ENCODE data around the gene DNPH1. TPM values are rescaled to one million over a fixed set of nuclear protein-coding genes. Genes with fewer than 3 reads are reported as not detected.

Gene DNPH1
- total and polyA plus RNA-seq, 4 experiments from 2014 or later = 32.8 to 159 (median 64.1) TPM

DNA sequence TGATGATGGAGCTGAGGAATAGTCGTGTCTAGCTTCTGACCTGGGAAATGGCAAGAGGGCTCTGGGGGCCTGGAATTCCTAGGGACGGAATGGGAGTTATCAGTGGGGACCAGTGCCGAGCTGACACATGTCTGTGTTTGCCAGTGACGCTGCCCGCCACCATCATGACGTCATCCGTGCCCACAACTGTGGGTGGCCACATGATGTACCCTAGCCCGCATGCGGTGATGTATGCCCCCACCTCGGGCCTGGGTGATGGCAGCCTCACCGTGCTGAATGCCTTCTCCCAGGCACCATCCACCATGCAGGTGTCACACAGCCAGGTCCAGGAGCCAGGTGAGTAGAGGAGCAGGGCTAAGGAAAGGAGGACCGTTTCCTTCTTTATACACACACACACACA, 51.1 kb downstream of the DNPH1 start:
- ChIA-PET CTCF (ENCODE audit: partially characterized antibody) (interaction anchor here (0.6 kb wide), 1 partner anchor 13 kb away, joined by 3 read pairs; no protein-coding TSS in a partner anchor), POLR2A (ENCODE audit: partially characterized antibody) (no interaction called here)
- Mint-ChIP-seq H3K4me1 (peaks cover 31 to 54% (median 43%) of the 10 kb centered on the region in 4 donors), H3K36me3 (peaks cover 22 to 43% of the 10 kb centered on the region in 2 donors), H3K27ac (peak overlapping the region in 5 of 7 donors; percentile 18 to 69 (median 63)), H3K27me3 (no peaks in the 10 kb centered on the region), H3K4me3 (peak overlapping the region in 1 of 8 donors; percentile 21), H3K9me3 (no peaks in the 10 kb centered on the region)
- H3K27ac ChIP-seq (ENCODE audit: low read depth, low read length) = no peak overlapping the region
- H3K4me3 ChIP-seq (ENCODE audit: low read length in 2 of 2) = no peak overlapping the region
- no peaks in the 10 kb centered on the region for H3K9me3 ChIP-seq (ENCODE audit: control insufficient read depth in 1 of 2, low read length in 2 of 2)
- DNase-seq = no peak
- no peaks in the 10 kb centered on the region for H3K27me3 ChIP-seq (ENCODE audit: insufficient read depth, low read length)
- peaks cover 38% of the 10 kb centered on the region for H3K36me3 ChIP-seq (ENCODE audit: insufficient read depth, low read length)
- H3K4me1 ChIP-seq (ENCODE audit: insufficient read depth, low read length) = peaks cover 51% of the 10 kb centered on the region
- intact Hi-C loops (cut with micrococcal nuclease) = loop anchor here (10.0 kb wide), 1 partner anchor 1393 kb away; the partner anchor contains the start of genes PRICKLE4 and TOMM6

DNA sequence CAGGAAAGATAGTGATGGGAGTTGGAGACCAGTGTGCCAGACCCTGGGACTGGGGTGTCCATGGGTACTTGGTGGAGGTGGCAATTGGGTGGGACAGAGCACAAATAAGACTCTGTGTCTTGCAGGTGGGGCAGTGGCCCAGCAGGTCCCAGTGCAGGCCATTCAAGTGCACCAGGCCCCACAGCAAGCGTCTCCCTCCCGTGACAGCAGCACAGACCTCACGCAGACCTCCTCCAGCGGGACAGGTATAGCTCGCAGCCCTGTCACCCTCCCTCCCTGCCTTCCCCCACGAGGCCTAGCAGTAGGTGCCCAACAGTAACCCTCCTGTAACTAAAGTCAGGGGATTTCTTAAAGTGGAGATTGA, 52.9 kb downstream of the DNPH1 start:
- H3K27ac ChIP-seq (ENCODE audit: low read depth, low read length) = no peak overlapping the region
- Mint-ChIP-seq H3K36me3 (peaks cover 22 to 43% of the 10 kb centered on the region in 2 donors), H3K27ac (peak overlapping the region in 5 of 7 donors; percentile 29 to 98 (median 87)), H3K4me3 (no peak overlapping the region), H3K4me1 (peaks cover 28 to 49% (median 40%) of the 10 kb centered on the region in 4 donors), H3K27me3 (no peaks in the 10 kb centered on the region), H3K9me3 (no peaks in the 10 kb centered on the region)
- H3K27me3 ChIP-seq (ENCODE audit: insufficient read depth, low read length) = no peaks in the 10 kb centered on the region
- no peak for DNase-seq
- ChIA-PET CTCF (ENCODE audit: partially characterized antibody) (no interaction called here), POLR2A (ENCODE audit: partially characterized antibody) (interaction anchor here (5.5 kb wide), 1 partner anchor 247 kb away, joined by 41 read pairs; the partner anchor contains the start of gene CNPY3)
- peaks cover 38% of the 10 kb centered on the region for H3K36me3 ChIP-seq (ENCODE audit: insufficient read depth, low read length)
- no peak overlapping the region for H3K4me3 ChIP-seq (ENCODE audit: low read length in 2 of 2)
- H3K4me1 ChIP-seq (ENCODE audit: insufficient read depth, low read length) = peaks cover 47% of the 10 kb centered on the region
- H3K9me3 ChIP-seq (ENCODE audit: control insufficient read depth in 1 of 2, low read length in 2 of 2) = no peaks in the 10 kb centered on the region
- intact Hi-C loops (cut with micrococcal nuclease) = loop anchor here (10.0 kb wide), 1 partner anchor 1392 kb away; the partner anchor contains the start of genes PRICKLE4 and TOMM6

DNA sequence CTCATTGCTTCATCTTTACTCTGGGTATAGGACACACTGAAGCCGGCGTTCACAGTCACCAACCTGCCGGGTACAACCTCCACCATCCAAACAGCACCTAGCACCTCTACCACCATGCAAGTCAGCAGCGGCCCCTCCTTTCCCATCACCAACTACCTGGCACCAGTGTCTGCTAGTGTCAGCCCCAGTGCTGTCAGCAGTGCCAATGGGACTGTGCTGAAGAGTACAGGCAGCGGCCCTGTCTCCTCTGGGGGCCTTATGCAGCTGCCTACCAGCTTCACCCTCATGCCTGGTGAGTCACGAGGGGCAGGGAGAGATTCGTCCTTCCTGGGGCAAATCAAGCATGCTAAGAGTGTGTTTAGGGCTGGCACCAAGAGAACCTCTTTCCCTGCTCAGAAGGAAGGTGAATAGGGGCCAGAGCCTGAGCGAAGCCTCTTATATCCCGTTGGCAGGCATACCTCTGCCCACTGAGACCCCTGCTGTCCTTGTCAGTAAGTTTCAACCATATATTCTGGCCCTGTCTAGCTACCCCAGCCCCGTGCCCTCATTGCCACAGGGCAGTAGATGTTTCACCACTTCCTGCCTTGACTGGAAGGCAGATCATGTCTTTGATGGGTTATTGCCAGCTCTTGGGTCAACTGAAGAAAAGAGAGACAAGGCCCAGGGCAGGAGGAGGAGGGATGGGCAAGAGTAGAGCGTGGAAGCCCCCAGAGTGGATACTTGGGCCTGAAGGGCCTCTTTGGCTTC, 53.4 kb downstream of the DNPH1 start:
- Histone ChIP-seq H3K36me3 (ENCODE audit: insufficient read depth, low read length) (peaks cover 38% of the 10 kb centered on the region), H3K4me3 (ENCODE audit: low read length in 2 of 2) (no peak overlapping the region), H3K27ac (ENCODE audit: low read depth, low read length) (peak overlapping the region; percentile 83), H3K27me3 (ENCODE audit: insufficient read depth, low read length) (no peaks in the 10 kb centered on the region), H3K9me3 (ENCODE audit: control insufficient read depth in 1 of 2, low read length in 2 of 2) (no peaks in the 10 kb centered on the region), H3K4me1 (ENCODE audit: insufficient read depth, low read length) (peaks cover 41% of the 10 kb centered on the region)
- no peaks in the 10 kb centered on the region for H3K9me3 Mint-ChIP-seq
- H3K27me3 Mint-ChIP-seq = no peaks in the 10 kb centered on the region
- no peak overlapping the region for H3K4me3 Mint-ChIP-seq
- H3K36me3 Mint-ChIP-seq = peaks cover 22 to 40% of the 10 kb centered on the region in 2 donors
- DNase-seq = no peak
- peaks cover 25 to 47% (median 38%) of the 10 kb centered on the region in 4 donors for H3K4me1 Mint-ChIP-seq
- peak overlapping the region; percentile 84 to 98 (median 95) for H3K27ac Mint-ChIP-seq
- POLR2A ChIA-PET (ENCODE audit: partially characterized antibody) = interaction anchor here (0.7 to 5.6 kb wide), 6 partner anchors 12 to 404 kb away, joined by 3 to 41 read pairs (median 6); partner anchors contain the start of genes CNPY3 and CUL7
- intact Hi-C loops (cut with micrococcal nuclease) = loop anchor here (2.0 to 10.0 kb wide), 2 partner anchors 191 to 1391 kb away; partner anchors contain the start of genes PPP2R5D, PRICKLE4 and TOMM6
- CTCF ChIA-PET (ENCODE audit: partially characterized antibody) = interaction anchor here (1.5 to 1.9 kb wide), 2 partner anchors 8 to 49 kb away, joined by 3 to 4 read pairs; no protein-coding TSS in a partner anchor

Other genes with a start within 250 kb of the DNPH1 start
- gene PPP2R5D, start 244.9 kb downstream of the DNPH1 start, total RNA-seq = 10 to 100 TPM; 36.6 to 38.0 TPM
- gene PPP2R5D, start 244.9 kb downstream of the DNPH1 start, polyA plus RNA-seq = 10 to 100 TPM; 22.3 to 30.8 TPM
- gene MEA1, start 215.5 kb downstream of the DNPH1 start, total RNA-seq = 10 to 100 TPM; 36.2 to 36.3 TPM
- 100 to 1,000 TPM in 1 of 2 donors, 10 to 100 TPM in 1; 84.7 to 110 TPM for gene MEA1, start 215.5 kb downstream of the DNPH1 start, polyA plus RNA-seq
- gene KLHDC3, start 215.2 kb downstream of the DNPH1 start, total RNA-seq = 10 to 100 TPM; 66.6 to 67.9 TPM
- gene KLHDC3, start 215.2 kb downstream of the DNPH1 start, polyA plus RNA-seq = 100 to 1,000 TPM in 1 of 2 donors, 10 to 100 TPM in 1; 78.3 to 131 TPM
- 10 to 100 TPM; 56.5 to 58.7 TPM for gene RRP36, start 207.9 kb downstream of the DNPH1 start, total RNA-seq
- 10 to 100 TPM; 65.5 to 77.0 TPM for gene RRP36, start 207.9 kb downstream of the DNPH1 start, polyA plus RNA-seq
- gene CUL7, start 175.6 kb downstream of the DNPH1 start, total RNA-seq = 10 to 100 TPM; 13.7 to 13.9 TPM
- 1 to 10 TPM; 2.1 to 3.8 TPM for gene CUL7, start 175.6 kb downstream of the DNPH1 start, polyA plus RNA-seq
- 10 to 100 TPM; 55.3 to 56.5 TPM for gene MRPL2, start 170.0 kb downstream of the DNPH1 start, total RNA-seq
- 10 to 100 TPM; 37.9 to 51.6 TPM for gene MRPL2, start 170.0 kb downstream of the DNPH1 start, polyA plus RNA-seq
- gene KLC4, start 169.8 kb downstream of the DNPH1 start, total RNA-seq = 10 to 100 TPM; 51.6 to 57.0 TPM
- gene KLC4, start 169.8 kb downstream of the DNPH1 start, polyA plus RNA-seq = 10 to 100 TPM in 1 of 2 donors, 1 to 10 TPM in 1; 9.7 to 11.5 TPM
- under 1 TPM; 0.26 to 0.42 TPM for gene PTK7, start 153.2 kb downstream of the DNPH1 start, total RNA-seq
- under 1 TPM in 1 of 2 donors, not detected in 1; 0.08 TPM for gene PTK7, start 153.2 kb downstream of the DNPH1 start, polyA plus RNA-seq
- 10 to 100 TPM; 23.7 to 25.0 TPM for gene SRF, start 58.2 kb downstream of the DNPH1 start, total RNA-seq
- 1 to 10 TPM; 2.3 to 7.5 TPM for gene SRF, start 58.2 kb downstream of the DNPH1 start, polyA plus RNA-seq
- gene CUL9, start 47.3 kb downstream of the DNPH1 start, total RNA-seq = 10 to 100 TPM; 93.8 to 95.2 TPM
- gene CUL9, start 47.3 kb downstream of the DNPH1 start, polyA plus RNA-seq = 10 to 100 TPM in 1 of 2 donors, 1 to 10 TPM in 1; 8.3 to 16.0 TPM
- under 1 TPM in 1 of 2 experiments, not detected in 1; 0.06 TPM for gene TTBK1, start 14.0 kb upstream of the DNPH1 start, total RNA-seq
- not detected for gene TTBK1, start 14.0 kb upstream of the DNPH1 start, polyA plus RNA-seq
- not detected for gene SLC22A7, start 68.8 kb upstream of the DNPH1 start, total RNA-seq
- not detected for gene SLC22A7, start 68.8 kb upstream of the DNPH1 start, polyA plus RNA-seq
- 1 to 10 TPM; 1.9 to 3.0 TPM for gene CRIP3, start 79.3 kb upstream of the DNPH1 start, total RNA-seq
- gene CRIP3, start 79.3 kb upstream of the DNPH1 start, polyA plus RNA-seq = not detected
- 10 to 100 TPM; 30.6 to 32.2 TPM for gene ZNF318, start 140.2 kb upstream of the DNPH1 start, total RNA-seq
- gene ZNF318, start 140.2 kb upstream of the DNPH1 start, polyA plus RNA-seq = 1 to 10 TPM; 1.3 to 6.9 TPM
- gene ABCC10, start 198.1 kb upstream of the DNPH1 start, total RNA-seq = 10 to 100 TPM; 69.9 to 80.0 TPM
- gene ABCC10, start 198.1 kb upstream of the DNPH1 start, polyA plus RNA-seq = 10 to 100 TPM; 11.4 to 25.0 TPM
- under 1 TPM; 0.33 to 0.49 TPM for gene DLK2, start 226.1 kb upstream of the DNPH1 start, total RNA-seq
- 1 to 10 TPM; 1.2 to 1.4 TPM for gene DLK2, start 226.1 kb upstream of the DNPH1 start, polyA plus RNA-seq
- gene TJAP1, start 248.1 kb upstream of the DNPH1 start, total RNA-seq = 10 to 100 TPM; 52.0 to 54.4 TPM
- 10 to 100 TPM in 1 of 2 donors, 1 to 10 TPM in 1; 7.3 to 12.1 TPM for gene TJAP1, start 248.1 kb upstream of the DNPH1 start, polyA plus RNA-seq